Measurements from ENCODE around the gene TRIM6.
A peak's percentile ranks its signal among the peaks of the same experiment; 100 is the strongest.

TRIM6 gene

DNA sequence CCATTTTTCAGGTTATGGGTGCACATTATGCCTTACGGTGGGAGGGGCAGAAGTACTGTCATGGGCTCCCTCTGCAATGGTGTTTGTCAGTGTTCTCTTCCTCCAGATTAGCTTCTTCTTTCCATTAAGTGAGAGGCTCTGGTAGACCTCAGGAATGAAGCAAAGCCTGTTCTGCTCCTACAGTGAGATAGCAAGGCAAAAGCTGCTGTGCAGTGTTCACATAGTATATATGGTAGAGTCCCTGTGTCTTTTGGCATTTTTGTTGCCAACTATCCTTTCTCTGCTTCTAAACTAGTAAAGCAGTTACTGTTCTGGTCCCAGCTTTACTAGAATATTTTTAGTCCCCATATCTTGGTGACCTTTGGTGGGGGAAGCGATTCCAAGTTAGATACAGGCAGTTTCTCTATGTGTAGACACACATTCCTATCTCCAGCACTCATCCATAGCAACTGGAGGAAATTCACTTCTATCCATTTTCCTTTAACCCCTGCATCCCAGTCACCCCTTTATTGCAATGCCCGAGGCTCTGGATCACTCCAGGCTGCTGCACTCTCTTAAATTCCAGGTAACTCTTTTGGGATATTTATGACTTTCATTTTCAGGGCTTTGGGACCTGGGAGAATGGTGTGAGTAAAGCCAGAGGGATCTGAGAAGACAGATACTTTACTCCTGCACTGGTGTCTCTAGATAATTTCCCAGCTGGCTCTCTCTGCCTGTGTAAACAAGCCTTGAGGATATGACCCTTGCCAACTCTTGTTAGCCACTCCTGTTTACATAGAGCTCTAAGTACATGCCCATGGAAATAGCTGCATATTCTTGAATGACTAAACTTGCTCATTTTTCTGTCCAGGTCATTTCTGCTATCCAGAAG lies 24.4 kb downstream of the TRIM6 start:
- TF ChIP-seq, protein P1, sequence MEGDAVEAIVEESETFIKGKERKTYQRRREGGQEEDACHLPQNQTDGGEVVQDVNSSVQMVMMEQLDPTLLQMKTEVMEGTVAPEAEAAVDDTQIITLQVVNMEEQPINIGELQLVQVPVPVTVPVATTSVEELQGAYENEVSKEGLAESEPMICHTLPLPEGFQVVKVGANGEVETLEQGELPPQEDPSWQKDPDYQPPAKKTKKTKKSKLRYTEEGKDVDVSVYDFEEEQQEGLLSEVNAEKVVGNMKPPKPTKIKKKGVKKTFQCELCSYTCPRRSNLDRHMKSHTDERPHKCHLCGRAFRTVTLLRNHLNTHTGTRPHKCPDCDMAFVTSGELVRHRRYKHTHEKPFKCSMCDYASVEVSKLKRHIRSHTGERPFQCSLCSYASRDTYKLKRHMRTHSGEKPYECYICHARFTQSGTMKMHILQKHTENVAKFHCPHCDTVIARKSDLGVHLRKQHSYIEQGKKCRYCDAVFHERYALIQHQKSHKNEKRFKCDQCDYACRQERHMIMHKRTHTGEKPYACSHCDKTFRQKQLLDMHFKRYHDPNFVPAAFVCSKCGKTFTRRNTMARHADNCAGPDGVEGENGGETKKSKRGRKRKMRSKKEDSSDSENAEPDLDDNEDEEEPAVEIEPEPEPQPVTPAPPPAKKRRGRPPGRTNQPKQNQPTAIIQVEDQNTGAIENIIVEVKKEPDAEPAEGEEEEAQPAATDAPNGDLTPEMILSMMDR (conservative IDR thresholded peaks at IDR 0.05; ENCODE audit: control insufficient read depth, insufficient read depth, low read depth, low read length), result no peak
- no peak overlapping the region for H3K4me3 ChIP-seq (ENCODE audit: control insufficient read depth, low read depth, low read length)
- peak; percentile 83 for DNase-seq (ENCODE audit: low read depth)

DNA sequence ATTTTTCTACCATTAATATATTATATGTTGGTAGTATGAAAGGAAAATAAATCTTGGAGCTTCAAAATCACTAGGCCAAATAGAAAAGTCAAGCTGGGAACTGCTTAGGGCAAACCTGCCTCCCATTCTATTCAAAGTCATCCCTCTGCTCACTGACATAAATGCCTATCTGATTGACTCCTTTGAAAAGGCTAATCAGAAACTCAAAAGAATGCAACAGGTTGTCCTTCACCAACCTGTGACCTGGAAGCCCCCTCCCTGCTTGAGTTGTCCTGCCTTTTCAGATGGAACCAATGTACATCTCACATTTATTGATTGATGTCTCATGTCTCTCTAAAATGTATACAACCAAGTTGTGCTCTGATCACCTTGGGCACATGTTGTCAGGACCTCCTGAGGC lies 25.1 kb downstream of the TRIM6 start:
- H3K4me3 ChIP-seq (ENCODE audit: control insufficient read depth, low read depth, low read length), result no peak overlapping the region
- TF ChIP-seq, protein P1 (conservative IDR thresholded peaks at IDR 0.05; ENCODE audit: control insufficient read depth, insufficient read depth, low read depth, low read length), result no peak
- no peak for DNase-seq (ENCODE audit: low read depth)

DNA sequence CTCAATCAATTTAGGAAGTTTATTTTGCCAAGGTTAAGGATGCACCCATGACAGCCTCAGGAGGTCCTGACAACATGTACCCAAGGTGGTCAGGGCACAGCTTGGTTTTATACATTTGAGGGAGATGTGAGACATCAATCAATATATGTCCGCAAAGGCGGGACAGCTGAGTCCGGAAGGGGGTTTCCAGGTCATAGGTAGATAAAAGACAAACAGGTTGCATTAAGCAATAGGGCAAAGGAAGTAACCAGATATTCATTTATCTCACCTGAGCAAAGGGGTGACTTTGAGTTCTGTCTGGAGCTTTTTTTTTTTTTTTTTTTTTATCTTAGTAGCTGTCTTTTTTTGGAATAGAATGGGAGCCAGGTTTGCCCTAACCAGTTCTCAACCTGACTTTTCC lies 26.4 kb downstream of the TRIM6 start:
- TF ChIP-seq, protein P1 (conservative IDR thresholded peaks at IDR 0.05; ENCODE audit: control insufficient read depth, insufficient read depth, low read depth, low read length), result no peak
- DNase-seq (ENCODE audit: low read depth), result no peak
- no peak overlapping the region for H3K4me3 ChIP-seq (ENCODE audit: control insufficient read depth, low read depth, low read length)

DNA sequence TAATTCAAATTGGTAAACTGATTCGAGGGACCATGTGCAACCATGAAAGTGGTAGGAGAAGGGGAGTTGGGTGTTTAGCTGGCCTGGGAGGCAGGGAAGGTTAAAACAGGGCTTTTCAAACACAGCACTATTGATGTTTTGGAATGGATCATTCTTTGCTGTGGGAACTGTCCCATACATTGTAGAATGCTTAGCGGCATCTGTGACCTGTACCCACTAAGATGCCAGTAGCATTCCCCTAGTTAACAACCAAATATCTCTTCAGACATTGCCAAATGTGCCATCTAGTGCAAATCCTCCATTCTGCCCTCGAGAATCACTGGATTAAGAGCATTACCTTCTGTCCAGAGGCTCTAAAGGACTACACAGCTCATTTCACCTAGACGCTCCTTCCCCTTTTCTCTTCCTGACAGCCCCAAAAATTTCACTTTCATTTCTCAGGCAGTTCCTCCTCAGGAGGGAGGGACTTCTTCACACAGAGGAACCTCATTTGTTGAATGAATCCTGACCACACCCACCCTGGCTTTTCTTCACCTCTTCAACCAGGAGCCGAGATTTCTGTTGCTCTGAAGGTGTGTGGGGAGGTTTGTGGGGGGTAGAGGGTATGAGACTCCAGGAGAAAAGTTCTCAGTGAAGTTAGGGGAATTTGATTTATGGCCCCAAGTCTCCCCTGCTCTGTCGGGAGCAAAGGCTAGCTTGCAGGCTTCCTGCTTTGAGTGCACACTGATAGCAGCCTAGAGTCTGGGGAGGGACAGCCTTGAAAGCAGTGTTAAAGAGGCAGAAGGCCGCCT lies 28.2 kb downstream of the TRIM6 start, which contains the start of gene TRIM34:
Gene TRIM34 (plus strand): TSS at position 513 of the 791 bp plus-strand sequence. CDS start 7,331 bp downstream, outside the sequence.
- TF ChIP-seq, protein P1 (conservative IDR thresholded peaks at IDR 0.05; ENCODE audit: control insufficient read depth, insufficient read depth, low read depth, low read length), result no peak
- H3K4me3 ChIP-seq (ENCODE audit: control insufficient read depth, low read depth, low read length), result peak within 1 kb of the TSS; percentile 66
- DNase-seq (ENCODE audit: low read depth), result peak; percentile 64

DNA sequence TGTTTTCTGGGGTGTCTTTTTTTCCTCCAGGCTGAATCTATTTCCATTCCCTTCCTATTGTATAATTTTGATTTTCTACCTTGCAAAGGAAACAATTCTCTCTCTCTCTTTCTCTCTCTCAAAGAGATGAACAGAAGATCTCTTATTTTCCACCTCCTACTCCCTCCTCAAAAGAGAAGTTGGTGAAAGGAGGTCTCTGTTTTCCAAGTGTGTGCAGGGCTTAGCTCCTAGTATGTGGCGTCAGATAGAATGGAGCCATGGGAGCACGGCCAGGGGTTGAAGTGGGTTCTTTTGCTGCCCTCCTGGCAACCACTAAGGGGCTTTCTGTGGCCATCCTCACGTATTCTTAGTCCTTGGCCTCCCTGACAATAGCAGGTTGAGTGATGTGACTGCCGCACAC lies 28.8 kb downstream of the TRIM6 start:
- peak overlapping the region; percentile 66 for H3K4me3 ChIP-seq (ENCODE audit: control insufficient read depth, low read depth, low read length)
- TF ChIP-seq, protein P1 (conservative IDR thresholded peaks at IDR 0.05; ENCODE audit: control insufficient read depth, insufficient read depth, low read depth, low read length), result no peak
- DNase-seq (ENCODE audit: low read depth), result no peak

DNA sequence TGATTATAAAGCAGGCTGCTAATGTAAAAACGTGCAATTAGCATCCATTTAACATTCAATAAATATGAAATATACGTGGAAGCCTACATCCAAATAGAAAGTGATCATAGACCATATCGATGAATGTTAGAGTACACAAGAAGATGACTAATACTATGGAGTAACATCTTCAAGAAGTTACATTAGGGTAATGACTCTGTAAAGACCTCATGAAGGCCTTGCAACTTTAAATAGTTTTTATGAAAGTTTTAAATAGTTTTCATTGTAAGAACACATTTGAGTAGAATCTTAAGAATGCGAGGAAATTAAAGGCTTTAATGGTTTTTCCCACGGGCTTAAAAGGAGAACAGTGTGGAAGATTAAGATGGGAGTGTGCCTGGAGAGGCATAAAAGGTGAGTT lies 29.8 kb downstream of the TRIM6 start:
- no peak overlapping the region for H3K4me3 ChIP-seq (ENCODE audit: control insufficient read depth, low read depth, low read length)
- peak; percentile 49 for DNase-seq (ENCODE audit: low read depth)
- TF ChIP-seq, protein P1 (conservative IDR thresholded peaks at IDR 0.05; ENCODE audit: control insufficient read depth, insufficient read depth, low read depth, low read length), result no peak
